ENCODE data around the gene KRT74.

GRCh38 chr12:52579468-52580465 lies 6.1 kb upstream of the KRT74 start:
- TF ChIP-seq CTCF (IDR thresholded peaks at IDR 0.05): no peak
- TF ChIP-seq POLR2A (IDR thresholded peaks at IDR 0.05): no peak
- no peak for TF ChIP-seq EP300 (IDR thresholded peaks at IDR 0.05)
